SJCRH30 (cell line): ENCODE data around the gene MAP3K9. TPM values are rescaled to one million over a fixed set of nuclear protein-coding genes. Genes with fewer than 3 reads are reported as not detected.

ENCODE experiments used
- DNase-seq, 2 experiments: peaks; one replicate each; pipeline ENCODE4 v3.0.0-alpha.2; 2015 to 2020
- H3K27ac ChIP-seq: fragments of 250-450 bp; sonication (Bioruptor Pico); 2 replicates; pipeline ENCODE4 v1.5.1; 2020; ENCODE audit warnings: mild to moderate bottlenecking, moderate library complexity
- H3K27me3 ChIP-seq: fragments of 250-450 bp; sonication (Bioruptor Pico); 2 replicates; pipeline ENCODE4 v1.5.1; 2020; ENCODE audit warnings: mild to moderate bottlenecking, moderate library complexity
- H3K36me3 ChIP-seq: fragments of 250-450 bp; sonication (Bioruptor Pico); 2 replicates; pipeline ENCODE4 v1.5.1; 2020; ENCODE audit warnings: mild to moderate bottlenecking, moderate library complexity
- H3K4me1 ChIP-seq: fragments of 250-450 bp; sonication (Bioruptor Pico); 2 replicates; pipeline ENCODE4 v1.5.1; 2020; ENCODE audit warnings: mild to moderate bottlenecking, moderate library complexity
- H3K4me3 ChIP-seq: fragments of 250-450 bp; sonication (Bioruptor Pico); 2 replicates; pipeline ENCODE4 v1.5.1; 2020; ENCODE audit warnings: mild to moderate bottlenecking, moderate library complexity
- H3K9me3 ChIP-seq: fragments of 250-450 bp; sonication (Bioruptor Pico); replicated peaks from 2 replicates; pipeline ENCODE4 v1.5.1; 2020; ENCODE audit warnings: mild to moderate bottlenecking, moderate library complexity
- total RNA-seq: library from RNA; depleted of rRNA; stranded (reverse); fragments of >200 nt; shearing (Covaris generic); gene quantifications from 2 replicates; pipeline ENCODE4 v1.2.3, GENCODE V29; 2014

The MAP3K9 gene
- total RNA-seq, 1 experiment from 2014 or later, result 7.3 TPM

DNA sequence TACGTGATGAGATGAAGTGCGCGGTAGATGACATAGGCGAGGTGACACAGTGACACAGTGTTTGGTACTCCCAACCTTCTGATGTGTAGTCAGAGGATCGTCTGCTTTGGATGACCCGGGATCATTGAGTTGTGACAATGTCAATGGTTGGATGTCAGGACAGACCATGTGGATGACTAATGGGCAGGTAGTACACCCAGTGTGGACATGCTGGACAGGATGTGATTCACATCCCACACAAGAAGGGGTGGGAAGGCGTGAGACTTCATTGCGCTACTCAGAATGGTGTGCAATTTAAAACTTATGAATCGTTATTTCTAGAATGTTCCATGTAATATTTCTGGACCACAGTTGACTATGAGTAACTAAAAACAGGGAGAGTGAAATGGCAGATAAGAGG is 23.8 kb downstream of the MAP3K9 start:
- Histone ChIP-seq H3K4me3 (no peak overlapping the region), H3K9me3 (no peaks in the 10 kb centered on the region), H3K36me3 (no peaks in the 10 kb centered on the region), H3K4me1 (peaks cover 25% of the 10 kb centered on the region), H3K27ac (no peak overlapping the region), H3K27me3 (no peaks in the 10 kb centered on the region)
- DNase-seq, result no peak

DNA sequence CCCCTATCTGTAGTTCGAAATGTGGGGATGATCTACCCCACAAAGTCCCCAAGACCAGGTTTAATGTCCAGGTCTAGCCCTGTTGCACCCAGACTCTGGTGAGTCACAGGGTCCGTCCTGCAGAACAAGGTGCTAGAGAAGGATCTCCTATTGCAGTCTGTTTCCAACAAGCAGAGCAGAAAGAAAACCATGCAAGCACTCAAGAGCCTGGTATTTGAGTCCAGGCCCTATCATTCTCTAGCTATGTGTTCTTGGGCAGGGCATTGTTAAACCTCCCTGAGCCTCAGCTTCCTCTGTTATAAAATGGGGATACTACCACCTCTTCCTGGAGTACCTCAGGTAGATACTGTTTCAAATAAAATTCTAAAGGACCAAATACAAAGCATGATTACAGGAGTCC is 24.4 kb downstream of the MAP3K9 start:
- no peak overlapping the region for H3K4me3 ChIP-seq
- peaks cover 19% of the 10 kb centered on the region for H3K4me1 ChIP-seq
- no peaks in the 10 kb centered on the region for H3K36me3 ChIP-seq
- H3K27me3 ChIP-seq, result no peaks in the 10 kb centered on the region
- no peaks in the 10 kb centered on the region for H3K9me3 ChIP-seq
- no peak overlapping the region for H3K27ac ChIP-seq
- DNase-seq, result no peak

DNA sequence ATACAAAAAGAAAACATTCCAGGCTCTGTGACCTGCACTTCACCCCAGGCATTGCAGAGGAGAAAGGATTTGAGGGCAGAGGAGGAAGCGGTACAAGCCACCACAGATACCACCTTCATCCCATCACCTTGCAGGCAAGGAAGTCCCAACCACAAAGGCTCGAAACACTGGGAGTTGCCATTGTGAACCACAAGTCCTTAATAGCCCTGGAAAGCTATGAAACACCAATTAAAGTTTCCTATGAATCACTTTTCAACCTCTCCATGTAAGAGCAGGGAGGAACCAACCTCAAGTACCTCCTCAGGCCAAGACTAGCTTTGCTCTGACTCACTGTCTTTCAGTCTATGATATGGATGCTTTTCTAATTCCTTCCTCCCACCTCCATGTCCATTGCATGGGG is 27.0 kb downstream of the MAP3K9 start:
- DNase-seq, result no peak

DNA sequence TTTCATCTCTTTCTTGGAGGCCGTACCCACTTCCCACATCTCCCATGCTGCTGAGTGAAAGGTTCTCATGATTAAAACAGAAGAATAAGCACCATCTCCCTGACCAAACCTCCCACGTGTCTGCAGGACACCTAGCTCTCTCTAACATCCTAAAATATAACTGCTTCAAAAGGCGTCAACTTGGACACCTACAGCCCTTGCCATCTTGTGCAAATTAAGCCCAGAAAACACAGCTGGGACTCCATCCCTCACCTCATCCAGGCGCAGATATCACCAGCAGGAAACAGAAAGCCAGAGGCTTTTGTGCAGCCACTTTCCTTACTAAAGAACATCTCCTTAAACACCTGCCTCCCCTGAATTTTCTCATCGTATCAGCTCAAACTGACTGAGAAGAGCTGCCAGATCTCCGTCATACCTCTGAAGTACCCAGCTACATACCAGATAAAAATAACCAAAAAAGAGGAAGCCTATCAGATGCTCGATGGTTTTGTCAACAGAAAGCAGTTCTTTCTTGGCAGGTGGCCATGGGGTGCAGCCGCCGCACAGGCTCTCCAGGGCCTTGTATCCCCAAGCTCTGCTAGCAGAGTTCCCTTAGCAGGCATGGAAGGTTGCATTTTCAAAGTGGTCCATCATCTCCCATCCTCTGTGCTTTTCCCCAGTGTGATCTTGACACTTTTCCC is 28.8 kb downstream of the MAP3K9 start:
- no peak overlapping the region for H3K4me3 ChIP-seq
- no peaks in the 10 kb centered on the region; the same call in 1 of the 2 replicates for H3K4me1 ChIP-seq
- no peaks in the 10 kb centered on the region for H3K9me3 ChIP-seq
- no peak for DNase-seq
- H3K36me3 ChIP-seq, result no peaks in the 10 kb centered on the region
- H3K27ac ChIP-seq, result no peak overlapping the region
- H3K27me3 ChIP-seq, result no peaks in the 10 kb centered on the region

More for the DNA sequence above, 27.0 kb downstream of the MAP3K9 start:
- Histone ChIP-seq H3K36me3 (no peaks in the 10 kb centered on the region), H3K4me1 (no peaks in the 10 kb centered on the region; the same call in 1 of the 2 replicates), H3K27me3 (no peaks in the 10 kb centered on the region), H3K4me3 (no peak overlapping the region), H3K9me3 (no peaks in the 10 kb centered on the region), H3K27ac (no peak overlapping the region)

DNA sequence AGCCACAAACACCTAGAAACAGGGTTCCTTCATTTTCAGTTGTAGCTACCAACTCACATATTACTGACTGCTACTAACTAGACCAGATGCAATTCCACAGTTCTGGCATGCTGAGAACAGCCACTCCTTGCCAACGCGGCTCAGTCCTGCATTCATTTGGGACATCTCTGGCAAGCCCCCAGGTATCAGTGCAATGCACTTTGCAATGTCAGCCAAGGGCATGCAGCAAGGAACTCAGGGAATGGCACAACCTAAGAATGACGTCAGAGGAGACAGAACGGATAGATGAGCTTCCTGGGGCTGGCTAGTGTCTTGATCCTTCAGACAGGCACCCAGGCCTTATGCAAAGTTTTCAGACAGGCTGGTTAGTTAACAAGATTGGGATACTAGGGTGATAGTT is 29.6 kb downstream of the MAP3K9 start:
- DNase-seq, result no peak
- H3K27me3 ChIP-seq, result no peaks in the 10 kb centered on the region

DNA sequence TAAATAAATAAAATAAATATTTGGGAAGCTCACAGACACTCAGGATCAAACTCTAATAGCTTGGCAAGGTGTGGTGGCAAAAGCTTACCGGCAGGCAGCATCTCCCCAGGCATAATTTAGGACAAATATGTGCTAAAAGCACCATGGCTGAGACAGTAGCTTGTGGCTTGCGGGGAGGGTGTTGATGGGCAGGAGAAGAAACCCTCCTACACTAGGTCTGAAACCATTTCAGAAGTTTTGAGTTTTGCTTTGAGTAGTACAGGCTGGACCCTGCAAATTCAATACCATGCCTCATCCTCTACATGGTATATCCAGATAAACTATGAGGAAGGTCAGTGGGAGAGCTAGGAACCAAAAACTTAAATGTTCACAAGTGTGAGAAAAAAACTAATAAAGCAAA is 33.1 kb downstream of the MAP3K9 start:
- no peak for DNase-seq
- H3K27me3 ChIP-seq, result no peaks in the 10 kb centered on the region
- no peaks in the 10 kb centered on the region for H3K36me3 ChIP-seq
- H3K27ac ChIP-seq, result no peak overlapping the region
- H3K9me3 ChIP-seq, result no peaks in the 10 kb centered on the region
- H3K4me3 ChIP-seq, result no peak overlapping the region
- no peaks in the 10 kb centered on the region for H3K4me1 ChIP-seq

More for the DNA sequence above, 29.6 kb downstream of the MAP3K9 start:
- Histone ChIP-seq H3K36me3 (no peaks in the 10 kb centered on the region), H3K9me3 (no peaks in the 10 kb centered on the region), H3K27ac (no peak overlapping the region), H3K4me1 (no peaks in the 10 kb centered on the region; the same call in 1 of the 2 replicates), H3K4me3 (no peak overlapping the region)

DNA sequence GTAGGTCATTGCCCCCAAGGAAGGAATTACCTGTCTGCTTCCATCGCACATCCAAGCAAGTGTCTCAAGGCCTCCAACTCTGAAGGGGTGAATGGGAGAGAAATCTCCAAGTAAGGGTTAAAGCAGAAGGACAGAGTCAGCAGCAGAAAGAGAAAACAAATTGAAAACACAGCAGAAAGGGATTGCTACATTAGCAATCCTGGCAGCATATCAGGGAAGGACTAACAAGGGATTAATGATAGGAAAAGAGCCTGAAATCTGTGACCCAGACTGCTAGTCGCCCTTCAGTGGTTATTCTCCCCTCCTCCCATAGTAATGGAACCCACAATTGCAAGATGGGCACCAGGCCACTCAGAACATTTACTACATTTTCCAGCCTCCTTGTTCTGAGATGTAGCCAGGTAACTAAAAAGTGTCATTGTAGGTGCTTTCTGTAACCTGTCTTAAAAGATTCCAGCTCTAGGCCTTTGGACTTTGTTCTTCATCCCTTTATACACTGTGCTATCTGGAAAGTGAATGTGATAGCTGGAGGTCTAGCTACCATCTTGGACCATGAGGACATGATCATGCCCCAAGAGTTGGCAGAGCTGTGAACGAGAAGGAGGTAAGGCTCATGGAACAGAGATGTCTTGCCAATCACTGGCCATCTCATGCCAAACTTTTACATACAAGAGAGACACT is 36.0 kb downstream of the MAP3K9 start:
- Histone ChIP-seq H3K36me3 (no peaks in the 10 kb centered on the region), H3K4me3 (no peak overlapping the region), H3K27me3 (no peaks in the 10 kb centered on the region), H3K9me3 (no peaks in the 10 kb centered on the region), H3K4me1 (no peaks in the 10 kb centered on the region), H3K27ac (no peak overlapping the region)
- DNase-seq, result no peak

DNA sequence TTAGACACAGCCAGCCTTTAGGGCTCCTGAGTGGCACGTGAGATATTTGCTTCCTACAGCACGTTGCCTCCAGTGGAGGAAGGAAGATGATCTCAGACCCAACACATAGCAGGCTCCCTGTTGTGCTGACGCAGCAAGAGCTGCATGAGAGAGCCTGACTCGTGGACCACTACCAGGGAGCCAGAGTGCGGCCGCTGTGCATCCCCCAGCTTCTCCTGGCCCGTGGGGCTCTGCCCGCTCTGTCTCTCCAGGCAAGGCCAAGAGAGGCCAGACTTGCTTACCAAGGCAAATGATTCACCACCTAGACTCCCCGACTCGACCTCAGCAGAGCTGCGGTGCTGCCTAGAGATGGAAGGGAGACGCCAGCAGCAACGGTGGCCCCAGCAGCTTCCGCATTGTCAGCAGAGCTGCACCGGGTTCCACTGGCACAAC is 37.5 kb downstream of the MAP3K9 start:
- Histone ChIP-seq H3K4me1 (no peaks in the 10 kb centered on the region), H3K9me3 (no peaks in the 10 kb centered on the region)
- no peak for DNase-seq

DNA sequence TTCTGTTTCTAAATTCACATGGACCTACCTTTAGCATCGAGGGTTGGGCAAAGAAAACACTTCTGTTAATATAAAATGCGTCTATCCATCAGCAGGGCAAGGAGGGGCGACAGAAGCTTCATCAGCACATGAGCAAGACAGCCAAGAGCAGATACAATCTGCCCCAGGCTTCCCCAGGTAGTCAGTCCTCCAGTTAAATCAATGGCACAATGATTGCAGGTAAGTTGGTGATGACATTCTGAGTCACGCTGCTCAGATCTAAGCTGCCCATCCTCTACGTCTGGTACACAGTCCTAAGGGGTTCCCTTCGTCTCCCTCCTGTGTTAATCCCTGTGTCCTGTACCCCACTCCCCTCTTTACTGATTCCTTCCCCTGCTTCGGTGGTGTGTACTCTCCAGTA is 38.8 kb downstream of the MAP3K9 start:
- H3K4me3 ChIP-seq, result no peak overlapping the region
- DNase-seq, result no peak

More for the DNA sequence above, 37.5 kb downstream of the MAP3K9 start:
- H3K4me3 ChIP-seq, result no peak overlapping the region
- no peaks in the 10 kb centered on the region for H3K36me3 ChIP-seq
- H3K27me3 ChIP-seq, result no peaks in the 10 kb centered on the region
- H3K27ac ChIP-seq, result no peak overlapping the region

DNA sequence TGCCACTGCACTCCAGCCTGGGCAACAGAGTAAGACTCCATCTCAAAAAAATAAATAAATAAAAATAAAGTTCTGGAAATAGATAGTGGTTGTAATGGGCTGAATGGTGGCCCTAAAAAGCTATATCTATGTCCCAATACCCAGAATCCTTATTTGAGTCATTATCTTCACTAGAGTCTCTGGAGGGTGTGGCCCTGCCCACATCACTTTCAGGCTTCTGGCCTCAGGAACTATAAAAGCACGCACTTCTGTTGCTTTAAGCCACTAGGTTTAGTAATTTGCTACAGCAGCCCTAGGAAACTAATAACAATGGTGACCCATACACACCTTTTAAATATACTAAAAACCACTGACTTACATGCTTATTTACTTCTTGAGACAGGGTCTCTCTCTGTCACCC is 49.9 kb downstream of the MAP3K9 start:
- peaks cover 21% of the 10 kb centered on the region for H3K4me1 ChIP-seq
- H3K27ac ChIP-seq, result no peak overlapping the region
- H3K36me3 ChIP-seq, result no peaks in the 10 kb centered on the region; the same call in 1 of the 2 replicates
- no peak for DNase-seq
- H3K4me3 ChIP-seq, result no peak overlapping the region
- no peaks in the 10 kb centered on the region for H3K9me3 ChIP-seq
- no peaks in the 10 kb centered on the region for H3K27me3 ChIP-seq

More for the DNA sequence above, 38.8 kb downstream of the MAP3K9 start:
- Histone ChIP-seq H3K36me3 (no peaks in the 10 kb centered on the region), H3K27ac (no peak overlapping the region), H3K27me3 (no peaks in the 10 kb centered on the region), H3K4me1 (no peaks in the 10 kb centered on the region), H3K9me3 (no peaks in the 10 kb centered on the region)

DNA sequence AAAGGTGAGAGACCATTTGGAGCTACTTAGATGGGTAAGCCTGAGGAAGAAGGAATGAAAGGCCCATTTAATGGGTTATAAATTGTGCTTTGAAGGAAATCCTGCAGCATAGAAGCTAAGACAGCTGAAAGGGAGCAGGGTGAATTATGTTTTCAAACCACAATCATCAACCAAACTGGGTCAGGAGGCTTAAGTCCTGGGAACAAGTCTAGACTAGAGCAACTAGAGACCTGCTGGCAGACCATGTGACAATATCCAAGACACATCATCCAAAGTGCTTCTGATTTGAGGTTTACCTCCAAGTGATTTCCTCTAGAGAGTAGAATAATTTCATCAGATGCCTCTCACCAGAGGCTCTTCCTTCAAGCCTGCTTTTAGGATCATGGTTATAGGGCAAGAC is 53.7 kb downstream of the MAP3K9 start:
- peak in 1 of 2 experiments; percentile 21 for DNase-seq
- H3K36me3 ChIP-seq, result peaks cover 4% of the 10 kb centered on the region
- H3K9me3 ChIP-seq, result no peaks in the 10 kb centered on the region
- peak overlapping the region; percentile 42 for H3K27ac ChIP-seq
- H3K4me1 ChIP-seq, result peaks cover 15% of the 10 kb centered on the region
- H3K27me3 ChIP-seq, result no peaks in the 10 kb centered on the region
- no peak overlapping the region for H3K4me3 ChIP-seq

DNA sequence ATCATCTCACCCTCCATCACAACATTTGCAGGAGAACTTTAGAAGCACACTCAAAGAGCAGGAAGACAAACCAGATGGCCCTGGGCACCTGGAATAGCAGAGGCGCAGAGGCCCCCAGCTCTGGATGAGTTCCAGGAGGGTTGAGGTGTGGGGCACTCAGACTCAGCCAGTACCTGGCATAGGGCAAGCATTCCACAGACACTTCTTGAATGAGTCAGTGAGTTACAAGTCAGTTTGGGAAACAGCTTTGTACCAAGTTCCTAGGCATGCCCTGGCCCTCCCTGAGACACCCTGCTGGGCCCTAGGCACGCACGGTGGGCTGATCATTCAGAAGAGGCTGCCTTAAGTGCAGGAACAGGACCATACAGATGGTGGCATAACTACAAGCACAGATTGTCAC is 54.3 kb downstream of the MAP3K9 start:
- Histone ChIP-seq H3K4me1 (peaks cover 15% of the 10 kb centered on the region), H3K36me3 (peaks cover 4% of the 10 kb centered on the region), H3K27me3 (no peaks in the 10 kb centered on the region), H3K4me3 (no peak overlapping the region), H3K27ac (peak overlapping the region; percentile 42), H3K9me3 (no peaks in the 10 kb centered on the region)
- DNase-seq, result peak in 1 of 2 experiments; percentile 6

DNA sequence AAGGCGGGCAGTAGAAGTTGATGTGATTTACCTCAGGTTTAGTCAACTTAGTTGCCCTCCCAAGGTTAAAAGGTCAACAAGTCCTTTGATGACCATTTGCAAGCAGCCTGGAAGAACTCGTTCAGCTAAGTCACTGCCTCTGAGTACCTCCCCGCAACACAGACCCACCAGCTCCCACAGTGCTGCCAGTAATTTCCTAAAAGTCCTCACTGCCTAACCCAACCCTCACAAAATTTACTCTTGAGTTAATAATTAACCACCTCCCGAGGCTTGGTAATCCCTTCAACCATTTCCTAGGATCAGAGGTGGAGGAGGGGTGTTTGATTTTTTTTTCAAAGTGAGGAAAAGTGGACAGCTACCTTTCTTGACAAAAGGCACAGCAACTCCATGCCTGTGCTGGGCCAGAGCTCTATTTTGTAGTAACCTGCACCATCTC is 55.8 kb downstream of the MAP3K9 start:
- Histone ChIP-seq H3K36me3 (peaks cover 7% of the 10 kb centered on the region), H3K27me3 (no peaks in the 10 kb centered on the region), H3K27ac (no peak overlapping the region), H3K9me3 (no peaks in the 10 kb centered on the region), H3K4me1 (peaks cover 15% of the 10 kb centered on the region), H3K4me3 (no peak overlapping the region)
- no peak for DNase-seq

DNA sequence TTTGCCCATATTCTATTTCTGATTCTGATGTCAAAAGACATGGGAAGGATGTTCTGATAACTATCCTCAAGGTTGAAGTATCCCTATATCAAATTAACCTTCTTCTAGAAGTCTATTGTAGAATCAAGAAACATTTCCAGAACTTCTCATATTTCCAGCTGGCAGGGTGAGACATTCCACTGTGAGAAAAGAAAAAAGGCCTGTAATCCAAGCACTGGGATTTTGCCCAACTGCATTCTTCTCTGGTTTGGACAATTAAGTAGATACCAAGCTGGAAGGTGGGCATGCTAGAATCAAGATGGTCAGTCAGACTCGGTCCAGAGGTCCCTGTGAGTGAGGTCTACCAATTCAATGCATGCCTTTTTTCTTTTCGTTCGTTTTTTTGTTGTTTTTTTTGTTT is 60.9 kb downstream of the MAP3K9 start:
- no peak for DNase-seq
- Histone ChIP-seq H3K9me3 (no peaks in the 10 kb centered on the region), H3K4me1 (no peaks in the 10 kb centered on the region), H3K4me3 (no peak overlapping the region), H3K27ac (no peak overlapping the region), H3K36me3 (peaks cover 7% of the 10 kb centered on the region), H3K27me3 (no peaks in the 10 kb centered on the region)

DNA sequence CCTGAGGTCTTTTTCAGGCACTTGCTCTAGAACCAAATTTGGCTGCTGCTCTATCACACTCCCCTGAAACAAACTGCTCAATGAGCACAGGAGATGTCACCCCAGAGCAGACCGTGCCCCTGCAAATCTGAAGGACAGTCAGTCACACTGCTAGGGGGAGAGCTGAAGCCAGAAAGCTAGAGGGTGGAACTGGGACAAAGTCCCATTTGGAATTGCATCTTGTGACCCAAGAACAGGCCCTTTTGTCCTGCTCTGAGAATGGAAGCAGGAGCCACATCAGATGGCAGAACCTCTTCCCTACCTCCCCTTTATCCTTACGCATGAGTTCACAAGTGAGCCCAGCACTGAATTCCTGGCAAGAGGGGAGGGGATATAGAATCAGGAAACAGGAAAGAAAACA is 64.7 kb downstream of the MAP3K9 start:
- H3K9me3 ChIP-seq, result no peaks in the 10 kb centered on the region
- no peak overlapping the region for H3K4me3 ChIP-seq
- no peak for DNase-seq
- H3K27me3 ChIP-seq, result no peaks in the 10 kb centered on the region
- H3K36me3 ChIP-seq, result peaks cover 3% of the 10 kb centered on the region; the same call in 1 of the 2 replicates
- H3K27ac ChIP-seq, result no peak overlapping the region
- H3K4me1 ChIP-seq, result no peaks in the 10 kb centered on the region
